CD4-positive, alpha-beta T cell treated with Interferon alpha-2 for 1 hour (primary cell): ENCODE data around the gene SSTR3.
"Not testable (repeated sequence)": the region's sequence is repeated elsewhere in the genome, so short reads cannot be mapped to it uniquely, and the experiment has no call there.

ENCODE experiments used
- DNase-seq, 2 donors: peaks; one replicate each; pipeline ENCODE4 v3.0.0-alpha.2; 2020 to 2022

SSTR3 gene

GRCh38 chr22:37212174-37212906 lies at the start of gene SSTR3:
TSS of gene SSTR3 (minus strand) at chr22:37212477. CDS start at chr22:37207803, 4,674 bp downstream.
- DNase-seq: no peak

GRCh38 chr22:37260901-37261336 lies 48.6 kb upstream of the SSTR3 start:
- peak; percentile 68 to 78 for DNase-seq

- no peak for DNase-seq
These were observed 48.0 kb upstream of the SSTR3 start for GRCh38 chr22:37260155-37260795.

GRCh38 chr22:37259540-37260029 lies 47.3 kb upstream of the SSTR3 start:
- peak; percentile 34 to 37 for DNase-seq

GRCh38 chr22:37258753-37259401 lies 46.6 kb upstream of the SSTR3 start:
- DNase-seq: no peak

GRCh38 chr22:37258005-37258752 lies 45.9 kb upstream of the SSTR3 start:
- DNase-seq: no peak

GRCh38 chr22:37256075-37256726 lies 43.9 kb upstream of the SSTR3 start:
- no peak for DNase-seq

- no peak for DNase-seq
These were observed 43.3 kb upstream of the SSTR3 start for GRCh38 chr22:37255558-37256006.

- no peak for DNase-seq
These were observed 42.6 kb upstream of the SSTR3 start for GRCh38 chr22:37254867-37255233.

GRCh38 chr22:37254209-37254866 lies 42.1 kb upstream of the SSTR3 start:
- no peak for DNase-seq

- DNase-seq: no peak
These were observed 40.9 kb upstream of the SSTR3 start for GRCh38 chr22:37253126-37253660.

GRCh38 chr22:37251836-37252235 lies 39.6 kb upstream of the SSTR3 start:
- DNase-seq: not testable (repeated sequence)

GRCh38 chr22:37249986-37250385 lies 37.7 kb upstream of the SSTR3 start:
- no peak for DNase-seq

GRCh38 chr22:37248251-37248650 lies 36.0 kb upstream of the SSTR3 start:
- no peak for DNase-seq

GRCh38 chr22:37245740-37246139 lies 33.5 kb upstream of the SSTR3 start:
- DNase-seq: no peak

- DNase-seq: peak in 1 of 2 donors; percentile 51
These were observed 32.8 kb upstream of the SSTR3 start for GRCh38 chr22:37244922-37245722.

GRCh38 chr22:37244114-37244921 lies 32.0 kb upstream of the SSTR3 start, which contains the start of gene RAC2:
TSS of gene RAC2 (minus strand) at chr22:37244269. CDS start at chr22:37244148, 121 bp downstream.
- peak; percentile 91 to 92 for DNase-seq

- DNase-seq: no peak
These were observed 31.3 kb upstream of the SSTR3 start for GRCh38 chr22:37243402-37244113.

GRCh38 chr22:37242395-37242918 lies 30.2 kb upstream of the SSTR3 start:
- peak; percentile 91 to 93 for DNase-seq
